COR-L47 (cell line): ENCODE results near the gene CD80.

Experiments used
- DNase-seq: peaks from one replicate; lab custom pipeline; 2025; lab: John Stamatoyannopoulos, UW

The CD80 gene

GRCh38 chr3:119547227-119547626 is 12.2 kb downstream of the CD80 start:
- no peak for DNase-seq

DNA sequence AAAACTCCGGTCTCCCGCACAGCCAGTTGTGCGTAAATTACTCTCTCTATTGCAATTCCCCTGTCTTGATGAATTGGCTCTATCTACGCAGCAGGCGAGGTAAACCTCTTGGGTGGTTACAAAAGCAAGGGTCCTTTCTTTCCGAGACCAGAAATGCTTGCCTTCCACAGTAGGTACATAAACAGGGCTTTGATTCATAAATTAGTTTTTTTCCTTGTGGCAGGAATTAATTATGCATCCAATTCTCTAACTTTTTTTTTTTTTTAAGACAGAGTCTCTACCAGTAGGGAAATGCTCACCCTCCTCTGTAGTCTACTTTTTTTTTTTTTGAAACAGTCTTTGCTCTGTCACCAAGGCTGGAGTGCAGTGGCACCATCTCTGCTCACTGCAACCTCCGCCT is 16.3 kb downstream of the CD80 start:
- no peak for DNase-seq

GRCh38 chr3:119542168-119542767 is 17.1 kb downstream of the CD80 start:
- no peak for DNase-seq

DNA sequence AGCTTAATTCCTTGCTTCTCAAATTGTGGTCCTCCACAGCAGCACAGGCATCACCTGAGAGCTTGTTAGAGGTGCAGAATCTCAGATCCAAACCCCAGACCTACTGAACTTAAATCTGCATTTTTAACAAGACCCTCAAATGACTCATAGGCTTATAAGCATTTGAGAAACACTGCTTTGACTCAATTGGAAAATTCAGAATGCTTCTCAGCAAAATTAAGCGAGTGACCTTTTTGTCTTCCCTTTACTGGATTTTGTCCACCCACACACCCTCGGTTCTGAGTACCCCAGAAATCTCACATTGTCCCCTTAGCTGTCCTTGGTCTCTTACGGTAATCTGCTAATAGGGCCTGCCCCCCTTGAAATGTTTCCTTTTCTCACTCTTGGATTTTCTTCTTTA is 17.9 kb downstream of the CD80 start:
- no peak for DNase-seq

GRCh38 chr3:119538772-119539171 is 20.6 kb downstream of the CD80 start:
- no peak for DNase-seq

- DNase-seq = no peak
Observed at GRCh38 chr3:119536757-119537156, 22.7 kb downstream of the CD80 start.

DNA sequence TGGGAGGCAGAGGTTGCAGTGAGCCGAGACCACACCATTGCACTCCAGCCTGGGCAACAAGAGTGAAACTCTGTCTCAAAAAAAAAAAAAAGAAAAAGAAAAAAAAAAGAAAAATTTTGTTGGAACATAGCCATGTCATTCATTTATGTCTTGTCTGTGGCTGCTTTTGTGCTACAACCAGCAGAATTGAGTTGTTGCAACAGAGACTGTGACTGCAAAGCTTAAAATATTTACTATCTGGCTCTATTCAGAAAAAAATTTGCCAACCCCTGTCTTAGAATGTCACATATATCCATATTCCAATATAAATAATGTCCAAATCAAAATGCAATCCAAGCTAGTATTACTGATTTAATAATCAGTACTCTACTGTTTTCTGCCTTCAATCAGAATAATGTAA is 25.1 kb downstream of the CD80 start:
- no peak for DNase-seq

GRCh38 chr3:119531151-119531550 is 28.3 kb downstream of the CD80 start:
- DNase-seq = no peak

DNA sequence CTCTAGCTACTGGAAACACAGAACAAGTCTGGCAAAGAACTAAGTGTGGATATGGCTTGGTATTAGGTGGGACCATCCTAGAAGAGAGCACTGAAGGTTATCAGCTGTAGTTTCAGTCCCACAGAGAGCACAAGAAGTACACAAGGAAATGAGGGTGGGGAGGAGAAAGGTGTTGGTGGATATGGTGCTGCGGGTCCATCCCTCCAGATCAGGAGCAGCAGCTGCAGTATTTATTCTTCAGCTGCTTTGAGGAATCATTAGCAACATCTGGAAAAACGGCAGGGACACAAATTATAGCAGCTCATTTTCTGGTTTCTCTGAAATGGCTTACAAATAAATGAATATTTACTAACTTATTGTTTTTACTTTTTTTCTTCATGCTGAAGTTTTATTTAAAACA is 29.0 kb downstream of the CD80 start:
- no peak for DNase-seq

DNA sequence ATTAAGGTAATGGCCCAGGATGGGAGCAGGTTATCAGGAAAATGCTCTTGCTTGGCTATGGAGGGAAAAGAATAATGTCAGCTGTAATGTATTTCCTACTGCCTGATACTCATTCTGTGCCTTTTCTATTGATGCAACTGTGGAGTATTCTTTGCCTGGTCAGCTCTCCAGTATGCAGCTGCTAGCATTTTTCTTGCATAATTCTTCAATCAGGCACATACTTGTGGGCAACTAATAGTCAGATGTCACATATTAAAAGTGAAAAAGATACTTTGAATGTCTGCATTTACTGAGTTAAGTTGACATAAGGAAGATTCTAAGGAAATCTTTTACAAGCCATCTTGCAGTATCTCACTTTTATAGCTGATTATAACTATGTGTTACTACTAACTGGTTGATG is 29.5 kb downstream of the CD80 start:
- DNase-seq = no peak

DNA sequence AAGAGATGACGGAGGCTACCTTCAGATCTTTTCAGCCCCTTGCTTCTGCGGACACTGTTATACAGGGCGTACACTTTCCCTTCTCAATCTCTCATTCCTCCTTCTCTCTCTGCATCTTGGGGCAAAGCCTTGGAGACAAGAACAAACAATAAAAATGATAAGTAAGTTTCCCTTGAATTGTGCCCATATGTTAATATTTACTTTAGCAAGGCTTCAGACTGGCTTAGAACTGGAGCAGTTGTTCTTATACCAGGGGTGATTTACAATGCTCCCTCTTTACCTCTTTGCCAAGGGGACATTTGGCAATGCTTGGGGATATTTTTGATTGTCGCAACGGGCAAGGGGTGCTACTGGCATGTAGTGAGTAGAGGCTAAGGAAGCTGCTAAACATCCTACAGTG is 31.7 kb downstream of the CD80 start:
- DNase-seq = no peak

DNA sequence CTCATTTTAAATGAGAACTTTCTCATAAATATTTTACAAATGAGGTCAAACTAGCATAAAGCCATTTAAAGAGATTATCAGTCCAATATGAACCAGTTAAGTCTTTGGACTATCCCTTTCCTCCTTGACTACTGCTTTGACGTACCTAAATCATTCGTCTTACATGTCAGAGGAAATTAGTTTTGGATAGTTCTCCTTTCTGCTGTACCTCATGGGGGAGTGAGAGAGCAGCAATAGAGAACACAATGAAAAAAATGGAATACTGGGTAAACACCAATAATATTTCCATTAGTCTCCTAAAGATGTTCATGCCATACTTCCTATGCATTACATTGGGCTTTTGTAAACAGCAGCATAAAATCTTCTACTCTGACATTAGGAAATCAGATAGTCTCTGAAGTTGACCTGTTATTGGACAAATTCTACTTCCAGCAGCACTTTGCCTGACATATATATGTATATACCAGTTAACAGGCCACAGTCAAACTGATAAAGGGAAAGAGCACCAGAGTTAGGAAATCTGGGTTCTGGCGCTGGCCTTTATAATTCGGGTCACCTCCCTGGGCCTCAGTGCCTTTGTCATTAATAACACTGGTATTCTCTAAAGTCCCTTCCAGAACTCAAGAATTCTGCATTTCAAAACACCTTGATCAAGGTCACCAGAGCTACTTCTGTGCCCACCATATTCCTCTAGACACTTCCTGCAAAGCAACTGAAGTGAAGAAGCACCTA is 34.3 kb downstream of the CD80 start:
- no peak for DNase-seq

DNA sequence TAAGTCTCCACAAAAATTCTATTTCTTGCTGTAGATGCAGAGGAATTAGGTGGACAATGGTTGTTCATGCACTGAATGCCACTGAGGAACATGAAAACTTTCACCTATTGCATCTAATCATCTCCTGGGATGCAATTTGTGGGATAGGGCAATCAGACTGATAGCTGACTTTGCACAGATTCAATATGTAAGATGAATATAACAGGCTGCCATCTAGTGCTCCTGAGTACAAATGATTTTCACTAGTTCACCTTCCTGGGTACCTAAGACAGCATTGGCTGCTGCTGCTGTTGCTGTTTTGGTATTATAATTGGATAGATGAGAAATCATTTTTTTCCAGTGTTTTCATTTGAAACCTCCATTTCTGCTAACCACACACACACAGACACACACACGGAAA is 41.4 kb downstream of the CD80 start:
- no peak for DNase-seq

DNA sequence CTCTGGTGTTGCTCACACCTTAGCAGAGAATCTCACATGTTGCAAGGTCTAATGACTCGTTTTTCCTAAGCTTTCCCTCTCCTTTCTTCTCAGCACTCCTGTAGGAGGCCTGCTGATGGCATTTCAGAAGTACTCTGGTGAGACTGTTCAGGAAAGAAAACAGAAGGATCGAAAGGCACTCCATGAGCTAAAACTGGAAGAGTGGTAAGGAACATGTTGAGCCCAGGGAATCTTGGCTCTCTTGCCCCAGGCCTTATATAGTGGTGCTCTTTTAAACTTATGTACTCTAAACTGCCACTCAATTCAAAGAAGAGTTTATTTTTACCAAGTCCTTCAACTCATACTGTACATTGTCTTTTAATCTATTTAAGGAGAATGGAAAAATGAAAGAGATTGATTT is 42.3 kb downstream of the CD80 start:
- no peak for DNase-seq

GRCh38 chr3:119514637-119515036 is 44.8 kb downstream of the CD80 start:
- no peak for DNase-seq

DNA sequence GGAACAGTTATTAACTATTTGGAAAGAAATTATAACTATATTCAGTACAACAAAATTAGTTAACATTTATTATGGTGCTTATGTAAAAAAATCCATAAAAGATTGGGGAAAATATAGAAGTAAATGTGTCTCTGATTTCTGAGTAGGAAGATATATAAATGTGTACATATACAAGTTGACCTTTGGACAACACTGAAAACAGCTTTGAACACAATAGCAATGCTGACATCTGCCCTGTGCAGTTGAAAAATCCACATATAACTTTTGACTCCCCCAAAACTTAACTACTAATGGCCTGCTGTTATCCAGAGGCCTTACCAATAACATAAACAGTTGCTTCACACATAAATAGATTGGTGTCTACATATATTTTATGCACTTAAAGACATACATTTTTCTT is 48.7 kb downstream of the CD80 start:
- DNase-seq = no peak

DNA sequence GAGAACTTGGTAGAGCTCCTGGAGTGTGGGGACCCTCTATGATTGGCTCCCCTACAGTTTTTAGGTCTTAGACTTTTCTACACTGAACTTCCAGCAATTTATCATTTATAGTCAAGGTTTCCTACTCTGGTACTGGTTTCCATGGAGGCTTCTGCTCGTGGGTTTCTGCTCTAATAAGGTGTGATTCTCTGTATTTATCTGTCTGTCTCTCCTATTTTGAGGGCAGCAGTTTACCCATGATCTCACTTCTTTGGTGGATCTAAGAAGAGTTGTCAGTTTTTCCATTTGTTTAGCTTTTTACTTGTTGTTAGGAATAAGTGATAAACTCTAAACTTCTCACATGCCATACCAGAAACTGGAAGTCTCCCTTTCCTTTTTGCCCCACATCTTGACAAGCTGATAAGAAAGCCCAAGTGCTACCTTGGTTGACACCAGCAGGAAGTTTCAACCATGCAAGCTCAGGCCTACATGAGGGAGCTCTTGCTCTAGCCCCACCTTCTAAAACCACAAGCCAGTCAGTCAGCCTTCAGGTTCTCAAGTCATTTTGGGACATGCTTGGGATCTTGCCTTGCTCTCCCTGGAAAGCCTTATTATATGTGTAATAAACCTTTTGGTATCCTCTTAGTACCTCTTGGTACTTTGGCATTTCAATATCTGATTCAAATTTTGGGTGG is 51.1 kb downstream of the CD80 start:
- DNase-seq = no peak

- DNase-seq = no peak
Observed at GRCh38 chr3:119507404-119507803, 52.0 kb downstream of the CD80 start.

DNA sequence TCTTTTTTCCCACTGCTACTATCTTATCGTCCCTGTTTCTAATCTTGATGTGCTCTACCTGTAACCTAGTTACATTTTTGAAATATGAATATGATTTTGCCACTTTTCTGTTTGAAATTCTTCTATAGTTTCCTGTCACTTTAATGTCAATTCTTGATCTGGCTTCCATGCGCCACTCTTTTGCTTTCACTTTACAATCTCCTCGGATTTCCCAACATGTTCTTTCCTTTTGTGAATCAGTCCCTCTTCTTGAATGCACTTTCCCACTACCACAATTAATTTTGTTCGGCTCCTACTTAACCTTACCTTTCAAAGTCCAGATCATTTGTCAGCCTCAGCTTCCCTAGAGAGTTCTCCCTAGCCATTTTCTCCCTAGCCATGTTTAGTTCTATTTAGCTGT is 52.8 kb downstream of the CD80 start:
- DNase-seq = no peak

DNA sequence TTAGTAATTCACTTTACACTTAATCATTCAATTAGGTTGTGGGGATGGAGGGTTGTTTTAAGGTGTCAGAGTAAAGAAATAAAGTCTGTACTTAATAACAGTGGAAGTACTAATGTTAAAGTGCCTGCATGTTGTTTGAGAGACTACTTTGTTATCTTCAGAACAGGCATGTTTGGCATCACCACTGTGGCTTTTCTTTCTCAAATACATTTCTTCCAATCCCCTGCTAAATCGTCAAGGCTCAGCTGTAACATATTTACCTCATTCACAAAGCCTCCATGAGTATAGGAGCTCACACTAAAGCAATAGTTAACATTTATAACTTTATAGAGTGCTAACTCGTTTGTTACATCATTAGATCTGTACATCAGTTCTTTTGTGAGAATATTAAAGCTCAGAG is 58.5 kb downstream of the CD80 start:
- no peak for DNase-seq

- no peak for DNase-seq
Observed at GRCh38 chr3:119500265-119500664, 59.1 kb downstream of the CD80 start.

DNA sequence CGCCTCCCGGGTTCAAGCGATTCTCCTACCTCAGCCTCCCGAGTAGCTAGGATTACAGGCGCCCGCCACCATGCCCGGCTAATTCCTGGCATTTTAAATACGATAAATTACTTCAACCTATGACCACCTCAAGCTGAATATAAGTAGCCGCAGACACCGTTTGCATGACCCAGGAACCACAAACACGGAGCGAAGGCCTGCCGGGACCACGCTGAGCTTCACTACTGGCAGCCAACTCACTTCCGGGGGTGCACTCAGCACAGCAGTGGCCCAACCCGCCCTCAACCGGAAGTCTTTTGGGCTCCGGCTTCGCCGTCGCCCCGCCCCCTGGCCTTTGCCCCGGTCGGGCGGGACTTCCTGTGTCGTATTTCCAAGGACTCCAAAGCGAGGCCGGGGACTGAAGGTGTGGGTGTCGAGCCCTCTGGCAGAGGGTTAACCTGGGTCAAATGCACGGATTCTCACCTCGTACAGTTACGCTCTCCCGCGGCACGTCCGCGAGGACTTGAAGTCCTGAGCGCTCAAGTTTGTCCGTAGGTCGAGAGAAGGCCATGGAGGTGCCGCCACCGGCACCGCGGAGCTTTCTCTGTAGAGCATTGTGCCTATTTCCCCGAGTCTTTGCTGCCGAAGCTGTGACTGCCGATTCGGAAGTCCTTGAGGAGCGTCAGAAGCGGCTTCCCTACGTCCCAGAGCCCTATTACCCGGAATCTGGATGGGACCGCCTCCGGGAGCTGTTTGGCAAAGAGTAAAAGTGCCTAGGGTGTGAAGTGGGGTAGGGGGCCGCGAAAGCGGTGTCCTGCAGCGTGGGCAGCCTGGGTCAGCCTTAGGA is 61.0 kb downstream of the CD80 start, which contains the start of gene TIMMDC1:
TIMMDC1 (plus strand) TSS at position 362 of the 826 bp plus-strand sequence; CDS start at position 549, 187 bp downstream.
- DNase-seq = peak; percentile 98

DNA sequence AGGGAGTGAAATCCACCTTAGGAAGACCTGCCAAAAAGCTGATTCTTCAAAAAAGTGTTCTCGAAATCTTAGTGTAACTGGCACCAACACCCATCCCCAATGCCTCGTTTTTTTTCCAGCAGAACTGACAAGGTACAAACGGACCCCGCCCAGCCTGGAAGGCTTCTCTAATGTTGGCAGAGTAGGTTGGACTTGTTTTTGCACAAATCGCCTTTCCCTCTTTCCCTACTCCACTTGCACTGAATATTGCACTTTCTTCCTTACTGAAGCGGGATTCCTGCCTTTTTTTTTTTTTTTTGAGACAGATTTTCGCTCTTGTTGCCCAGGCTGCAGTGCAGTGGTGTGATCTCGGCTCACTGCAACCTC is 61.6 kb downstream of the CD80 start:
- peak; percentile 6 for DNase-seq
